H9 (cell line): ENCODE measurements around the gene MAPKAP1. TPM values are rescaled to one million over a fixed set of nuclear protein-coding genes. Genes with fewer than 3 reads are reported as not detected.

Experiments used
- DNase-seq: peaks from one replicate; pipeline ENCODE4 v3.0.0-alpha.2; 2017
- H2AFZ ChIP-seq: one replicate; pipeline ENCODE4 v1.6.1; 2013; ENCODE audit warnings: mild to moderate bottlenecking, low read length, control low read depth, moderate library complexity
- H2AK5ac ChIP-seq: 2 replicates; pipeline ENCODE4 v1.6.1; 2013; ENCODE audit warnings: low read length, control low read depth, mixed read lengths; ENCODE audit not compliant: insufficient read length
- H2BK120ac ChIP-seq: one replicate; pipeline ENCODE4 v1.6.1; 2013; ENCODE audit warnings: low read depth, mild to moderate bottlenecking, low read length, control low read depth, inconsistent platforms; ENCODE audit not compliant: poor library complexity, severe bottlenecking
- H2BK12ac ChIP-seq: 2 replicates; pipeline ENCODE4 v1.6.1; 2013; ENCODE audit warnings: low read length, control low read depth, mixed read lengths, low read depth; ENCODE audit not compliant: insufficient read length
- H2BK15ac ChIP-seq: 2 replicates; pipeline ENCODE4 v1.6.1; 2013; ENCODE audit warnings: low read depth, low read length, control low read depth
- H2BK20ac ChIP-seq: one replicate; pipeline ENCODE4 v1.6.1; 2013; ENCODE audit warnings: low read depth, mild to moderate bottlenecking, low read length, control low read depth, inconsistent platforms; ENCODE audit not compliant: poor library complexity, severe bottlenecking
- H2BK5ac ChIP-seq: 2 replicates; pipeline ENCODE4 v1.6.1; 2013; ENCODE audit warnings: low read length, control low read depth, mixed read lengths; ENCODE audit not compliant: insufficient read length
- H3K14ac ChIP-seq: 2 replicates; pipeline ENCODE4 v1.6.1; 2013; ENCODE audit warnings: low read length, control low read depth; ENCODE audit not compliant: insufficient read depth
- H3K18ac ChIP-seq: 2 replicates; pipeline ENCODE4 v1.6.1; 2013; ENCODE audit warnings: low read depth, mild to moderate bottlenecking, mixed read lengths, low read length, control low read depth; ENCODE audit not compliant: insufficient read length
- H3K23ac ChIP-seq: 2 replicates; pipeline ENCODE4 v1.6.1; 2013; ENCODE audit warnings: low read length, control low read depth, mixed read lengths, low read depth; ENCODE audit not compliant: insufficient read length
- H3K23me2 ChIP-seq: 2 replicates; pipeline ENCODE4 v1.6.1; 2013; ENCODE audit warnings: low read depth, mild to moderate bottlenecking, mixed read lengths, low read length, control low read depth; ENCODE audit not compliant: insufficient read length, poor library complexity, severe bottlenecking
- H3K27ac ChIP-seq: 2 replicates; pipeline ENCODE4 v1.5.1; 2013; ENCODE audit warnings: low read length, control low read depth, mixed read lengths, low read depth; ENCODE audit not compliant: insufficient read length
- H3K27me3 ChIP-seq: 2 replicates; pipeline ENCODE4 v1.6.1; 2013; ENCODE audit warnings: low read length, control low read depth, inconsistent platforms; ENCODE audit not compliant: insufficient read depth
- H3K4ac ChIP-seq: 2 replicates; pipeline ENCODE4 v1.6.1; 2013; ENCODE audit warnings: low read depth, mild to moderate bottlenecking, control low read depth, inconsistent platforms, low read length, moderate library complexity
- H3K4me1 ChIP-seq: 2 replicates; pipeline ENCODE4 v1.6.1; 2013; ENCODE audit warnings: low read length, control low read depth, inconsistent platforms; ENCODE audit not compliant: insufficient read depth
- H3K4me2 ChIP-seq: 2 replicates; pipeline ENCODE4 v1.6.1; 2013; ENCODE audit warnings: low read length, control low read depth, mixed read lengths; ENCODE audit not compliant: insufficient read length, insufficient read depth
- H3K56ac ChIP-seq: 2 replicates; pipeline ENCODE4 v1.6.1; 2013; ENCODE audit warnings: low read depth, mild to moderate bottlenecking, mixed read lengths, low read length, control low read depth; ENCODE audit not compliant: insufficient read length
- H3K79me1 ChIP-seq: 2 replicates; pipeline ENCODE4 v1.6.1; 2013; ENCODE audit warnings: low read depth, mild to moderate bottlenecking, moderate library complexity, low read length, control low read depth, inconsistent platforms; ENCODE audit not compliant: insufficient read depth, poor library complexity, severe bottlenecking
- H3K79me2 ChIP-seq: 2 replicates; pipeline ENCODE4 v1.6.1; 2013; ENCODE audit warnings: low read length, control low read depth, inconsistent platforms; ENCODE audit not compliant: insufficient read depth
- H3K9ac ChIP-seq: 2 replicates; pipeline ENCODE4 v1.6.1; 2013; ENCODE audit warnings: low read length, control low read depth, mixed read lengths; ENCODE audit not compliant: insufficient read length; ENCODE audit errors: extremely low read depth
- H3K9me3 ChIP-seq: one replicate; pipeline ENCODE4 v1.6.1; 2013; ENCODE audit warnings: low read depth, low read length, inconsistent platforms; ENCODE audit not compliant: control insufficient read depth
- H3T11ph ChIP-seq: one replicate; pipeline ENCODE4 v1.6.1; 2013; ENCODE audit warnings: mild to moderate bottlenecking, low read length, control low read depth, inconsistent platforms
- H4K20me1 ChIP-seq: one replicate; pipeline ENCODE4 v1.6.1; 2013; ENCODE audit not compliant: control insufficient read depth, insufficient read length, insufficient read depth
- H4K5ac ChIP-seq: 2 replicates; pipeline ENCODE4 v1.6.1; 2013; ENCODE audit warnings: low read depth, mild to moderate bottlenecking, mixed read lengths, low read length, control low read depth; ENCODE audit not compliant: insufficient read length
- H4K8ac ChIP-seq: replicated peaks from 2 replicates; pipeline ENCODE4 v1.6.1; 2013; ENCODE audit warnings: low read length, control low read depth, mixed read lengths, low read depth; ENCODE audit not compliant: insufficient read length
- H4K91ac ChIP-seq: 2 replicates; pipeline ENCODE4 v1.6.1; 2013; ENCODE audit warnings: low read depth, mild to moderate bottlenecking, moderate library complexity, mixed read lengths, low read length, control low read depth; ENCODE audit not compliant: insufficient read length
- H3K27ac Mint-ChIP-seq, 3 experiments: 2 replicates in 2 of 3; 3 replicates in 1 of 3; pipeline ENCODE4 v1.8.0; 2020 to 2021; ENCODE audit warnings: mixed read lengths in 3 of 3, mild to moderate bottlenecking in 1 of 3, moderate library complexity in 1 of 3
- H3K27me3 Mint-ChIP-seq: 2 replicates; pipeline ENCODE4 v1.8.0; 2021; ENCODE audit warnings: low read depth, mild to moderate bottlenecking, moderate library complexity, mixed read lengths
- H3K36me3 Mint-ChIP-seq, 3 experiments: 2 replicates in 2 of 3; 3 replicates in 1 of 3; pipeline ENCODE4 v1.8.0; 2020 to 2021; ENCODE audit warnings: low read depth in 3 of 3, mixed read lengths in 3 of 3; ENCODE audit not compliant: insufficient read depth in 1 of 3
- H3K4me1 Mint-ChIP-seq, 2 experiments: 2 replicates each; pipeline ENCODE4 v1.8.0; 2020; ENCODE audit warnings: mixed read lengths in 2 of 2
- H3K4me3 Mint-ChIP-seq, 2 experiments: 2 replicates in 1 of 2; 3 replicates in 1 of 2; pipeline ENCODE4 v1.8.0; 2020 to 2021; ENCODE audit warnings: mild to moderate bottlenecking in 2 of 2, mixed read lengths in 2 of 2, moderate library complexity in 1 of 2
- H3K9me3 Mint-ChIP-seq, 2 experiments: 2 replicates in 1 of 2; 3 replicates in 1 of 2; pipeline ENCODE4 v1.8.0; 2020; ENCODE audit warnings: mild to moderate bottlenecking in 2 of 2, mixed read lengths in 2 of 2, moderate library complexity in 1 of 2
- WGBS: extraction: QIAGEN DNeasy Blood & Tissue Kit; methylation state at CpG from one replicate; pipeline ENCODE4 v1.1.7; 2013; ENCODE audit warnings: missing lambda C conversion rate, low lambda C conversion rate, mixed read lengths; ENCODE audit not compliant: insufficient read length; ENCODE audit errors: extremely low coverage; 5-methylcytosine and 5-hydroxymethylcytosine counted together
- total RNA-seq: library from RNA; stranded (reverse); gene quantifications from 2 replicates; pipeline ENCODE4 v1.2.1, GENCODE V29; 2021
- TF ChIP-seq, protein P1 (sequence below): fragments of 200-600 bp; sonication (generic); conservative IDR thresholded peaks from 3 replicates; pipeline ENCODE4 v1.8.0; 2021; ENCODE audit warnings: antibody characterized with exemption, mild to moderate bottlenecking

MAPKAP1 gene
- total RNA-seq, 1 experiment from 2014 or later, result 97.0 TPM

DNA sequence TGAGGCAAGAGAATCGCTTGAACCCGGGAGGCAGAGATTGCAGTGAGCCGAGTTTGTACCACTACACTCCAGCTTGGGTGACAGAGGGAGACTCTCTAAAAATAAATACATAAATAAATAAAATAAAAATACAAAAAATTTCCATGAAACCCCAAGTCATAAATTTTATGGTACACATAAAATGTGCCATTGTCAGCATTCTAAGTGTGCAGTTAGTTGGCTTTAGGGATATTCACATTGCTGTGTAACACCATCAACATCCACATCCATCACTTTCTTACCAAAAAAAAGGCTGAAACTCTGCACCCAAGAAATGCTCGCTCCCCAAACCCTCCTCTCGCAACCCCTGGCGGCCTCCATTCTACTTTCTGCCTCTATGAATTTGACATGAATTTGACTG, 310.2 kb downstream of the MAPKAP1 start:
- no peaks in the 10 kb centered on the region for H3K27me3 ChIP-seq
- H3K79me2 ChIP-seq, result no peaks in the 10 kb centered on the region
- H3K9me3 Mint-ChIP-seq, result no peaks in the 10 kb centered on the region
- no peak overlapping the region for H3K4me3 Mint-ChIP-seq
- peaks cover 3 to 6% of the 10 kb centered on the region in 2 experiments; a peak in 3 of 4 replicates for H3K4me1 Mint-ChIP-seq
- H3K9me3 ChIP-seq, result no peaks in the 10 kb centered on the region
- H2BK120ac ChIP-seq, result no peak overlapping the region
- no peak overlapping the region for H3K4ac ChIP-seq
- no peak overlapping the region for H4K91ac ChIP-seq
- H4K8ac ChIP-seq, result no peak overlapping the region
- H3K56ac ChIP-seq, result no peak overlapping the region
- no peak overlapping the region for H2BK5ac ChIP-seq
- H3K36me3 Mint-ChIP-seq, result no peaks in the 10 kb centered on the region; a peak in 1 of 7 replicates
- H3K14ac ChIP-seq, result no peak overlapping the region
- no CpG with 5 or more reads among the region's 6 CpGs for WGBS
- TF ChIP-seq, protein P1, sequence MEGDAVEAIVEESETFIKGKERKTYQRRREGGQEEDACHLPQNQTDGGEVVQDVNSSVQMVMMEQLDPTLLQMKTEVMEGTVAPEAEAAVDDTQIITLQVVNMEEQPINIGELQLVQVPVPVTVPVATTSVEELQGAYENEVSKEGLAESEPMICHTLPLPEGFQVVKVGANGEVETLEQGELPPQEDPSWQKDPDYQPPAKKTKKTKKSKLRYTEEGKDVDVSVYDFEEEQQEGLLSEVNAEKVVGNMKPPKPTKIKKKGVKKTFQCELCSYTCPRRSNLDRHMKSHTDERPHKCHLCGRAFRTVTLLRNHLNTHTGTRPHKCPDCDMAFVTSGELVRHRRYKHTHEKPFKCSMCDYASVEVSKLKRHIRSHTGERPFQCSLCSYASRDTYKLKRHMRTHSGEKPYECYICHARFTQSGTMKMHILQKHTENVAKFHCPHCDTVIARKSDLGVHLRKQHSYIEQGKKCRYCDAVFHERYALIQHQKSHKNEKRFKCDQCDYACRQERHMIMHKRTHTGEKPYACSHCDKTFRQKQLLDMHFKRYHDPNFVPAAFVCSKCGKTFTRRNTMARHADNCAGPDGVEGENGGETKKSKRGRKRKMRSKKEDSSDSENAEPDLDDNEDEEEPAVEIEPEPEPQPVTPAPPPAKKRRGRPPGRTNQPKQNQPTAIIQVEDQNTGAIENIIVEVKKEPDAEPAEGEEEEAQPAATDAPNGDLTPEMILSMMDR, result no peak
- H2BK12ac ChIP-seq, result no peak overlapping the region
- H3K27ac Mint-ChIP-seq, result no peak overlapping the region
- H3K27me3 Mint-ChIP-seq, result no peaks in the 10 kb centered on the region
- no peaks in the 10 kb centered on the region for H3K23me2 ChIP-seq
- H4K5ac ChIP-seq, result no peak overlapping the region
- no peak overlapping the region for H3K18ac ChIP-seq
- no peak for DNase-seq
- H2BK20ac ChIP-seq, result no peak overlapping the region
- no peak overlapping the region for H3K9ac ChIP-seq
- H2AK5ac ChIP-seq, result no peak overlapping the region
- no peak overlapping the region for H2BK15ac ChIP-seq
- H4K20me1 ChIP-seq, result no peaks in the 10 kb centered on the region
- H3K27ac ChIP-seq, result no peak overlapping the region
- H3K79me1 ChIP-seq, result no peaks in the 10 kb centered on the region
- no peak overlapping the region for H3K4me2 ChIP-seq
- H3T11ph ChIP-seq, result no peak overlapping the region
- H3K4me1 ChIP-seq, result no peaks in the 10 kb centered on the region
- no peak overlapping the region for H3K23ac ChIP-seq
- no peak overlapping the region for H2AFZ ChIP-seq
